ENCODE data around the gene RPH3AL.

The RPH3AL gene, protein sequence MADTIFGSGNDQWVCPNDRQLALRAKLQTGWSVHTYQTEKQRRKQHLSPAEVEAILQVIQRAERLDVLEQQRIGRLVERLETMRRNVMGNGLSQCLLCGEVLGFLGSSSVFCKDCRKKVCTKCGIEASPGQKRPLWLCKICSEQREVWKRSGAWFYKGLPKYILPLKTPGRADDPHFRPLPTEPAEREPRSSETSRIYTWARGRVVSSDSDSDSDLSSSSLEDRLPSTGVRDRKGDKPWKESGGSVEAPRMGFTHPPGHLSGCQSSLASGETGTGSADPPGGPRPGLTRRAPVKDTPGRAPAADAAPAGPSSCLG

DNA sequence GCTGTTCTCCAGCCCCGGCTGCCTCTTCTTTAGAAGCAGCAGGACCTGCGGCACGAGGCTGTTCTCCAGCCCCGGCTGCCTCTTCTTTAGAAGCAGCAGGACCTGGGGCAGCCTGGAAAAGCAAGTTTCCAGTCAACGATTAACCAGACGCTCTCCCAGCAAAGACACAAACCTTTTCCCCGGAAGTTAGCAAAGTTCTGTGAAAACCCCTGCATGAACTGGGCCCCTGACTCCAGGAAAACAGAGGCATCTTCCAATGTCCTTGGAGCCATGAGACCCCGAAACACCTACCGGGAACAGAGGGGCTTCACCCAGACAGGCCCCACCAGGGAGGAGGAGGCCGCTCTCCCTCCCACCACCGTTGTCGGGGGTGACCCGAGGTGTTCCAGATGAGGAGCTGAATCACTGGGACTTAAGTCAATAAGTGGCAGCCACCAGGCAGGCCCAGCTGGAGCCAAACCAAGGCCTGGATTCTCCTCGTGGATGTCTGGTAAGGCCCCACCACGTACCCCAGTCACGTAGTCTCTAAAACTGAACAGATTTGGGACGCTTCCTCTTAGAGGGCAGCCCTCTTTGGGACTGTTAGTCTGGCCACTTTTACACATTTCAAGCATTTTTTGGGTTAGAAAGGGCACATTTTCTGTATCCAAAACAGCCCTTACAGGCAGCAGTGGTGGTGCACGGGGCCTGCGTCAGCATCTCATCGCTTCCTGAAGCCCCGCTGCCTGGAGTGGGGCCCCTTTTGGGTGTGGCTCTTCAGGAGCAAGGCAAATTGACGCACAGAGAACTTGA is at the start of gene RPH3AL:
TSS of gene RPH3AL (minus strand) at position 387 of the 792 bp plus-strand sequence. CDS start 25,264 bp downstream, outside the sequence.
- Mint-ChIP-seq H3K27ac (no peak within 1 kb of the TSS), H3K9me3 (peaks cover 16% of the 10 kb centered on the region)

DNA sequence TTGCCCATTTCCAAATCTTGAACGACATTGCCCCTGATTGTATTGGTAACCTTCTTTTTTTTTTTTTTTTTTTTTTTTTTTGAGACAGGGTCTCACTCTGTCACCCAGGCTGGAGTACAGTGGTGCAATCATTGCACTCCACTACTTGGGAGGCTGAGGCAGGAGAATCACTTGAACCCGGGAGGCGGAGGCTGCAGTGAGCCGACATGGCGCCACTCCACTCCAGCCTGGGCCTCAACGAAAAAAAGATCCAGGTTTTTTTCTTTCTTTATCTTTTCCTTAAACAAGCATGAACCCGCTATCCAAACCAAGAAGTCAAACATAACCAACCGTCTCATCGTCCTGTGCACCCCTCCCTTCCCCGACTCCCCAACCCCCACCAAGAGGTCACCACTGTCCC is 47.6 kb upstream of the RPH3AL start:
- no peaks in the 10 kb centered on the region for H3K9me3 Mint-ChIP-seq
- H3K27me3 Mint-ChIP-seq (ENCODE audit: low read depth), result no peaks in the 10 kb centered on the region
- no peak overlapping the region for H3K4me3 Mint-ChIP-seq
- H3K27ac Mint-ChIP-seq, result no peak overlapping the region
- peaks cover 21% of the 10 kb centered on the region for H3K36me3 Mint-ChIP-seq (ENCODE audit: low read depth)
- H3K4me1 Mint-ChIP-seq (ENCODE audit: low read depth), result peaks cover 6% of the 10 kb centered on the region

More for the DNA sequence above, at the start of gene RPH3AL:
- peaks cover 5% of the 10 kb centered on the region for H3K36me3 Mint-ChIP-seq (ENCODE audit: low read depth)
- H3K4me3 Mint-ChIP-seq, result no peak within 1 kb of the TSS
- no peaks in the 10 kb centered on the region for H3K27me3 Mint-ChIP-seq (ENCODE audit: low read depth)
- no peaks in the 10 kb centered on the region for H3K4me1 Mint-ChIP-seq (ENCODE audit: low read depth)

DNA sequence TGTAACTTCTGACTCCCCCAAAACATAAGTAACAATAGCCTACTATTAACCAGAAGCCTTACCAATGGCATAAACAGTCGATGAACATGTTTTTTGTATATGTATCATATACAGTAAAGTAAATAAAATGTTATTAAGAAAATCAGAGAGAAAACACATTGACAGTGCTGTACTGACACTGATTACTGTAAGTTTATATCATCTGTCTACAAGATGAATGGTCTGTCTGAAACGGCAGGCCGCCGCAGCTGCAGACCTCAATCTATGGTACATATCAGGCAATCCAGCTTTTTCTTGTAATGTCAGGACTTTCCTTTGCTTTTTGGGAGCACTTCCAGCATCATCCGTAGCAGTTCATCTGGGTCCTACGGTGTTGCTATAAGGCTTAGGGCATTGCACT is 44.2 kb upstream of the RPH3AL start:
- H3K36me3 Mint-ChIP-seq (ENCODE audit: low read depth), result peaks cover 13% of the 10 kb centered on the region
- no peak overlapping the region for H3K4me3 Mint-ChIP-seq
- H3K27me3 Mint-ChIP-seq (ENCODE audit: low read depth), result no peaks in the 10 kb centered on the region
- no peaks in the 10 kb centered on the region for H3K9me3 Mint-ChIP-seq
- peaks cover 8% of the 10 kb centered on the region for H3K4me1 Mint-ChIP-seq (ENCODE audit: low read depth)
- no peak overlapping the region for H3K27ac Mint-ChIP-seq

DNA sequence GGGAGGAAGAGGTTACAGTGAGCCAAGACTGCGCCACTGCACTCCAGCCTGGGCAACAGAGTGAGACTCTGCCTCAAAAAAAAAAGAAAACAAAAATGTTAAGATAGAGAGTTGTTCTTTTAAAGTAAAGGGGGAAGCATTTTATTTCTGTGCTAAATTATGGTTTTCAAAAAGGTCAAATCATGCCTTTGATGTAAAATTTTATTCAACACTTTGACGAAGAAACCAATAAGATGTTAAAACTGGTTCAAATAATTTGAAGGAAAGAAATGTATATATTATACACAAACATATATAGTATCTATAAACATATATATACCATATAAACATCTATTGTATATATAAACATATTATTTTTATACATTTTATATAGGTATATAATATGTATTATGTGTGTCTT is 43.4 kb upstream of the RPH3AL start:
- H3K4me1 Mint-ChIP-seq (ENCODE audit: low read depth), result peaks cover 8% of the 10 kb centered on the region
- no peaks in the 10 kb centered on the region for H3K9me3 Mint-ChIP-seq
- no peaks in the 10 kb centered on the region for H3K27me3 Mint-ChIP-seq (ENCODE audit: low read depth)
- no peak overlapping the region for H3K27ac Mint-ChIP-seq
- H3K4me3 Mint-ChIP-seq, result no peak overlapping the region
- peaks cover 13% of the 10 kb centered on the region for H3K36me3 Mint-ChIP-seq (ENCODE audit: low read depth)

DNA sequence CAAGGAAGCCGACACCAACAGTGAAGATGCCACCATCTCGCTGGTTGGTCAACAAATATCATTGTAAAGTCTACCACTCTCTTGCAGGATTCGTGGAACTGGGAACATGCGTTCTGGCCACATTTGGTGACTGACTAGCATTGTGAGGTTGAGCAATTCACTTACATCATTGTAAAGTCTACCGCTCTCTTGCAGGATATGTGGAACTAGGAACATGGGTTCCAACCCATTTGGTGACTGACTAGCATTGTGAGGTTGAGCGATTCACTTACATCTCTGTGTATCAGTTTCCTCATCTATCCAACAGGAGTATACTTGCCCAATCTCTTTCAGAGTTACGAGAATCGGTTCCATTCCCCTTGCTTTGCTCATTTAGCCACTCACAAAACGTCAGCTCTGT is 42.6 kb upstream of the RPH3AL start:
- Mint-ChIP-seq H3K4me3 (no peak overlapping the region), H3K27ac (no peak overlapping the region), H3K9me3 (no peaks in the 10 kb centered on the region), H3K36me3 (ENCODE audit: low read depth) (peaks cover 11% of the 10 kb centered on the region), H3K4me1 (ENCODE audit: low read depth) (peaks cover 8% of the 10 kb centered on the region), H3K27me3 (ENCODE audit: low read depth) (no peaks in the 10 kb centered on the region)

DNA sequence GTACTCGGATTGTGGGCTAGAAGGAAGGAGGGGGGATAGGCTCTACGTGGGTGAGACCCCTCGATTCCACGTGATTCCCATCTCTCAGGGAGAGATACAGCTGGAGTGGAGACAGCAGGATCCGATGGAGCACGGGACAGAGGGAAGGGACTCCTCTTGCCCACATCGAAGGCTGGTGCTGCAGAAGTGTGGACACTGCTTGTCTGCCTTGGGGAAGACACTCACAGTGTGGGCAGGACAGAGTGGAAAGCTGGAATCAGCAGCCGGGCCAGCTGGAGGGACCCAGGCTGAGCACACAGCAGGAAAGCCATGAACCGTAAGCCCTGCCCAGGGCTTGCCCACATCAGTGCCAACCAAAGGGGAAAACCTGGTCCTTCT is 42.1 kb upstream of the RPH3AL start:
- Mint-ChIP-seq H3K4me1 (ENCODE audit: low read depth) (peaks cover 8% of the 10 kb centered on the region), H3K9me3 (no peaks in the 10 kb centered on the region), H3K27me3 (ENCODE audit: low read depth) (no peaks in the 10 kb centered on the region), H3K36me3 (ENCODE audit: low read depth) (peaks cover 11% of the 10 kb centered on the region), H3K4me3 (no peak overlapping the region), H3K27ac (no peak overlapping the region)

DNA sequence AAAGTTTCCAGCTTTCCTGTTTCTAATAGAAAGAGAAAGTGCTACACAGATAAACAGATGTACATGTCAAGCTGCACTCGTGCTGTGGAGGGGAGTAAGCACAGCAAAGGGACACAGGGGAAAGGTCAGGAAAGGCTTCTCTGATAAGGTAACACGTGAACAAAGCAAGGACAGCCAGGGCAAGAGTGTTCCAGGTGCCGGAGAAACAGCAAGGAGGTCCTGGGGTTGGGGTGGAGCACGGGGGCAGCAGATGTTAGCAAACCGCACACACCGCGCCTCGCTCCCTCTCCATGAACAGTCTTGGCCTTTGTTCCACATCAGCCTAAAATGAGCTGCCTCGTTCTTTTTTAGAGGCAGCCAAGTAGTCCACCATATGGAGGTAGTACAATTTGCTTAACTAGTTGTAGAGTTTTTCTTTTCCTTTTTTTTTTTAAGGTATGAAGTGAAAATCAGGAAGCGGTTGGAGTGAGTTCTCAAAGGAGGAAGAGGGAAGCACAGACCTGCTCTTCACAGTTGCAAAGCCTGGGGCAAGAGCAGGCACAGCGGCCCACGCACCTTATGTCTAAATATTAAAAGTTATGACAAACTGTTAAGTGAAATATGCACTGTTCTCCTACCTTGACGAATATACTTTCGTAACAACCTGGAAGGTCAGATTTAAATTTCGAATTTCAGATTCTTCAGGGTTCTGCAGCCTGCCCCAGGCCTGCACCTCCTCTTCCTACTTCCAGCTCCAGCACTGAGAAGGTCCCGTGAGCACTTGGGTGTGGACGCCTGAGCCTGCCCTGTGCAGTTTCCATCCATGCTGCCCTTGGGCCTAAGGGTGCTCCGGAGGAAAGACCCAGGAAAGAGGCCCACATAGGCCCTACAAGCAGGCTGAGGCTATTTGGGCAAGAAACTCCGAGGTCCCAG is 41.5 kb upstream of the RPH3AL start:
- Mint-ChIP-seq H3K27ac (no peak overlapping the region), H3K4me1 (ENCODE audit: low read depth) (peaks cover 8% of the 10 kb centered on the region), H3K9me3 (no peaks in the 10 kb centered on the region), H3K36me3 (ENCODE audit: low read depth) (peaks cover 11% of the 10 kb centered on the region), H3K4me3 (no peak overlapping the region), H3K27me3 (ENCODE audit: low read depth) (no peaks in the 10 kb centered on the region)

DNA sequence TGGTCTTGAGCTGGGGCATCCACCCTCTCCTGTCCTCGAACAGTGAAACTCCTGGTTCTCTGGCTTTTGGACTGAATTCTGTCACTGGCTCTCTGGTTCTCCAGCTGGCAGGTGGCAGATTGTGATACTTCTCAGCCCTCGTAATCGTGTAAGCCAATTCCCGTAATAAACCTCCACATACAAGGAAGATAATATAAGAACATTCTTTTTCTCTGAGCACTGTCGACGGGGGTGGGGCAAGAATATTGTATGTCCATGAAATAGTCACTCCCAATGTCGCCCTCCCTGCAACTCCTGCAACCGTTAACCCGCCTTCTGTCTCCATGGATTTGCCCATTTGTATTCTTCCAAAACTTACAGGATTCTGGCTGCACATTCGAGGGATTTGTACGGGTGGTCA is 39.2 kb upstream of the RPH3AL start:
- Mint-ChIP-seq H3K9me3 (no peaks in the 10 kb centered on the region), H3K36me3 (ENCODE audit: low read depth) (peaks cover 6% of the 10 kb centered on the region), H3K4me3 (no peak overlapping the region), H3K27ac (no peak overlapping the region), H3K27me3 (ENCODE audit: low read depth) (peaks cover 13% of the 10 kb centered on the region), H3K4me1 (ENCODE audit: low read depth) (peaks cover 9% of the 10 kb centered on the region)

DNA sequence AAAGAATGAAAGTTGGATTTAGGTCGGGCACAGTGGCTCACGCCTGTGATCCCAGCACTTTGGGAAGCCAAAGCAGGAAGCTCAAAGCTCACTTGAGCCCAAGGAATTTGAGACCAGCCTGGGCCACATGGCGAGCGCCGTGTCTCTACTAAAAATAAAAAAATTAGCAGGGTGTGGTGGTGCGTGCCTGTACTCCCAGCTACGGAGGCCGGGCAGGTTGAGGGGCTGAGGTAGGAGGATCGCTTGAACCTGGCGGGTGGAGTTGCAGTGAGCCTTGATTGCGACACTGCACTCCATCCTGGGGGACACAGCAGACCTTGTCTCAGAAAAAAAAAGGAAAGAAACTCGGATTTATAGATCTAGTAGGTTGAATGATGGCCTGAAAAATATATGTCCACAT is 37.4 kb upstream of the RPH3AL start:
- no peak overlapping the region for H3K4me3 Mint-ChIP-seq
- H3K9me3 Mint-ChIP-seq, result no peaks in the 10 kb centered on the region
- peaks cover 20% of the 10 kb centered on the region for H3K27me3 Mint-ChIP-seq (ENCODE audit: low read depth)
- H3K4me1 Mint-ChIP-seq (ENCODE audit: low read depth), result peaks cover 14% of the 10 kb centered on the region
- peaks cover 3% of the 10 kb centered on the region for H3K36me3 Mint-ChIP-seq (ENCODE audit: low read depth)
- no peak overlapping the region for H3K27ac Mint-ChIP-seq

DNA sequence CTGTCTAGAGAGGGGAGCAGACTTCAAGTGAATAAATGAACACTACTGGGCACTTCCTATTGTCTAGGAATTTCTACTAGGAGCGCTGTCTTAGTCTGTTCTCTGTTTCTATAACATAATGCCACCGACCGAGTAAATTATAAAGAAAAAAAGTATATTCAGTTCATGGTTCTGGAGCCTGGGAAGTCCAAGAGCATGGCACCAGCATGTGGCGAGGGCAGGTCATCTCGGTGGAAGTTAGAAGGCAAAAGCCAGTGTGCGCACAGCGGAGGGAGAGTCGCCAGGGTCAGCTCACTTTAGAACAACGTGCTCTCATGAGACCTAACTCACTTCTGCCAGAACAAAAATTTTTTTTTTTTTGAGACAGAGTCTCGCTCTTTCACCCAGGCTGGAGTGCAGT is 35.5 kb upstream of the RPH3AL start:
- Mint-ChIP-seq H3K27me3 (ENCODE audit: low read depth) (peaks cover 35% of the 10 kb centered on the region), H3K27ac (no peak overlapping the region), H3K36me3 (ENCODE audit: low read depth) (no peaks in the 10 kb centered on the region), H3K4me3 (no peak overlapping the region), H3K4me1 (ENCODE audit: low read depth) (peaks cover 12% of the 10 kb centered on the region), H3K9me3 (no peaks in the 10 kb centered on the region)

DNA sequence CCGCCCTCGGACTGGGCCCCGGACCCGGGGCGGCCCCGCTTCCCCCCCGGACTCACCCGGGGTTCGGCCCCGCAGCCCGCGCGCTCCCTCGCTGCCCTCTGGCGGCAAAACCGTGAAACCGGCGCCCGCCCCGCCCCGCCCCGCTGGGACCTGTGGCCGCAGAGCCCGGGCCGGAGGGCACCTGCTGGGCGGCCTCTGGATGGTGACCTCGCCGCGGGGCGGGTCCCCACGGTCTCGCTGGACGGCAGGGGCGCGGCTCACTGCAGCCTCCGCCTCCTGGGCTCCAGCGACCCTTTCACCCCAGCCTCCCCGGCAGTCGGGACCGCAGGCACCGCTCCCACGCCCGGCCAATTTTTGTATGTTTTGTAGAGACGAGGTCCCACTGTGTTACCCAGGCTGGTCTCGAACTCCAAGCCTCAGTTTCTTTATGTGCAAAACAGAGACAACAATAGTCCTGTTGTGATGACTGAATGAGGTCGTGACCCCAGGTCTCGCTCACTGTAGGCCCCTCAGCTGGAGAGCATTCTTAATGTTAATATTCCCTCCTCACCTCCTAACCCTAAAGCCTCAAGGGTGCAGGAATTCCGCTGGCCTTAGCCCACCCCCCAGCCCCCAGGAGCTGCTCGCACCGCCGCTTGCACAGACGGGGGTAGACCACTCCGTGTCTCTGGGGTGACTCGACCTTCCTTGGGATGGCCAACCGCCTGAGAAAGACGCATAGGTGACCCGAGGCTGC is 33.7 kb upstream of the RPH3AL start:
- peaks cover 15% of the 10 kb centered on the region for H3K4me1 Mint-ChIP-seq (ENCODE audit: low read depth)
- peak overlapping the region; percentile 49 for H3K27ac Mint-ChIP-seq
- H3K36me3 Mint-ChIP-seq (ENCODE audit: low read depth), result peaks cover 3% of the 10 kb centered on the region
- H3K27me3 Mint-ChIP-seq (ENCODE audit: low read depth), result peaks cover 44% of the 10 kb centered on the region
- peaks cover 4% of the 10 kb centered on the region for H3K9me3 Mint-ChIP-seq
- peak overlapping the region; percentile 79 for H3K4me3 Mint-ChIP-seq

DNA sequence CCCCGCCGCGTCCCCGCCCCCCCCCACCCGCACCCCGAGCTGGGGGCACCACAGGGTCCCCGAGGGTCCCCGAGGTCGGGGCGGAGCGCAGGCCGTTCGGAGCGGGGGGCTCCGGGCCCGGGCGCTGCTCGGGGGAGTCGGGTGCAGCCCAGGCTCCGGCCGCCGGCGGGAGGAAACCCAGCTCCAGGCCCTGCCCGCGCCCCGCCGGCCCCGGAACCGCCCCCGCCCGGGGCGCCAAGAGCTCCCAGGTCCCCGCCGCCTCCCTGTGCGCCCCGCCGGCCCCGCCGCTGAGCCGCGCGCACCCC is 33.2 kb upstream of the RPH3AL start:
- Mint-ChIP-seq H3K9me3 (peaks cover 4% of the 10 kb centered on the region), H3K4me1 (ENCODE audit: low read depth) (peaks cover 15% of the 10 kb centered on the region), H3K4me3 (no peak overlapping the region), H3K27ac (no peak overlapping the region), H3K36me3 (ENCODE audit: low read depth) (peaks cover 3% of the 10 kb centered on the region), H3K27me3 (ENCODE audit: low read depth) (peaks cover 44% of the 10 kb centered on the region)

DNA sequence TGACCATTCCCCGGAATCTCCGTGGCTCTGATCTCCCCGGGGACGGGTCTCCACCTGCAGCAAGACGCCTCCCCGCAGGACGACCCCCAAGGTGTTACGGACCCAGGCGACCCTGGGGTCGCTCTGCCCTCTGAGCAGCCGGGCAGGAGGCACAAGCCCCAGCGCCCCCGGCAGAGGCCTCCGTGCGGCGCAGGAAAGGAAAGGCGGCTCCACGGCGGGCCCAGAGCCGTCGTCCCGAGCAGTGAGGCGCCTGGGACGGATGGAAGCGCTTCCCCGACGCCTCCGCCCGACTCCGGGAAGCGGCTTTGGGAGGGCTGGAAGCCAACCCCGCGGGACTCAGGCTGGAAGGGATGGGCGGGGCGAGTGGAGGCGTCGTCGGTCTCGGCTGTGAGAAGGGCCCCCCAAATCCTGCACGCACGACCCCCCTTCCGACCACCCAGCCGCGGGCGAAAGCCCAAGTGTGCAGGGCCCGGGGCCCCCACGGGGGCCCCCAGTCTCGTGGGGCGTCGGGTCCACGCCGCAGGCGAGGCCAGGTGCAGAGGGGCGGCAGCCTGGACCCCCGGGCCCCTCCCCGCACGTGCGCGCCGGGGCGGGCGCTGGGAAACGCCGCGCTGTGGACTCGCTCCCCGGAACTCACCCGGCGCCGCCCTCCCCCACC is 32.7 kb upstream of the RPH3AL start:
- Mint-ChIP-seq H3K9me3 (peaks cover 4% of the 10 kb centered on the region), H3K4me1 (ENCODE audit: low read depth) (peaks cover 15% of the 10 kb centered on the region), H3K27me3 (ENCODE audit: low read depth) (peaks cover 44% of the 10 kb centered on the region), H3K36me3 (ENCODE audit: low read depth) (peaks cover 3% of the 10 kb centered on the region), H3K27ac (no peak overlapping the region), H3K4me3 (peak overlapping the region; percentile 44)

Measured in T-helper 1 cell treated with Interleukin-12 subunit alpha and Interleukin-12 subunit beta and Interleukin-4 antibody, amounts not matched to agents 30 μg/mL and 1 μg/mL, for 36 hours (primary cell).